Measurements from ENCODE around the gene SLC13A5. TPM values are rescaled to one million over a fixed set of nuclear protein-coding genes. Genes with fewer than 3 reads are reported as not detected.

The SLC13A5 gene
- total RNA-seq, 2 donors from 2014 or later = not detected

GRCh38 chr17:6671431-6671830 lies 41.7 kb downstream of the SLC13A5 start:
- no peaks in the 10 kb centered on the region for H3K27me3 ChIP-seq
- H3K9me3 ChIP-seq = no peaks in the 10 kb centered on the region
- H3K4me3 ChIP-seq = no peak overlapping the region
- H3K4me1 ChIP-seq = no peaks in the 10 kb centered on the region
- H3K36me3 ChIP-seq = no peaks in the 10 kb centered on the region
- TF ChIP-seq, protein P1, sequence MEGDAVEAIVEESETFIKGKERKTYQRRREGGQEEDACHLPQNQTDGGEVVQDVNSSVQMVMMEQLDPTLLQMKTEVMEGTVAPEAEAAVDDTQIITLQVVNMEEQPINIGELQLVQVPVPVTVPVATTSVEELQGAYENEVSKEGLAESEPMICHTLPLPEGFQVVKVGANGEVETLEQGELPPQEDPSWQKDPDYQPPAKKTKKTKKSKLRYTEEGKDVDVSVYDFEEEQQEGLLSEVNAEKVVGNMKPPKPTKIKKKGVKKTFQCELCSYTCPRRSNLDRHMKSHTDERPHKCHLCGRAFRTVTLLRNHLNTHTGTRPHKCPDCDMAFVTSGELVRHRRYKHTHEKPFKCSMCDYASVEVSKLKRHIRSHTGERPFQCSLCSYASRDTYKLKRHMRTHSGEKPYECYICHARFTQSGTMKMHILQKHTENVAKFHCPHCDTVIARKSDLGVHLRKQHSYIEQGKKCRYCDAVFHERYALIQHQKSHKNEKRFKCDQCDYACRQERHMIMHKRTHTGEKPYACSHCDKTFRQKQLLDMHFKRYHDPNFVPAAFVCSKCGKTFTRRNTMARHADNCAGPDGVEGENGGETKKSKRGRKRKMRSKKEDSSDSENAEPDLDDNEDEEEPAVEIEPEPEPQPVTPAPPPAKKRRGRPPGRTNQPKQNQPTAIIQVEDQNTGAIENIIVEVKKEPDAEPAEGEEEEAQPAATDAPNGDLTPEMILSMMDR (IDR thresholded peaks at IDR 0.05) = no peak
- no peak for DNase-seq (ENCODE audit: low spot score)
- H3K27ac ChIP-seq = no peak overlapping the region

DNA sequence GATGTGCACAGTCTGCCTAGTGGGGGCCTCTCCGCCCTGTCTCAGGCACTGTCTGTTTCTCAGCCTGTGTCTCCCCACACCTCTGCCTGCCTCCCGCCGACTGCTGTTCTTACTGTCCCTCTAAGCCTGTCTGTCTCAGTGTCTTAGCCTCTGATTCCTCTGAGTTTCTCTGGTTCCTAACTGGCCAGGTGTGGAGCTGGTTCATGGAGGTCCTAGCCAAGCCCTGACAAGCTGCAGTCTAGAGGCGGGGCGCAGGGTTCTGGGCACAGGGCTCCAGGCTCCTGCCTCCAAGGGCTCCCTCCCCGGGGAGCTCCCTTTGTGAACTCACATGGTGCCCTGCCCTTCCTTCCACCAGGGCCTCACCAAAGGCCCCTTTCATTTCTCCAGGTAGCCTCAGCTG lies 42.2 kb downstream of the SLC13A5 start:
- Histone ChIP-seq H3K36me3 (no peaks in the 10 kb centered on the region), H3K27me3 (no peaks in the 10 kb centered on the region), H3K4me3 (no peak overlapping the region), H3K4me1 (no peaks in the 10 kb centered on the region), H3K9me3 (no peaks in the 10 kb centered on the region), H3K27ac (no peak overlapping the region)
- DNase-seq (ENCODE audit: low spot score) = no peak
- TF ChIP-seq, protein P1 (IDR thresholded peaks at IDR 0.05) = no peak

GRCh38 chr17:6670571-6670970 lies 42.6 kb downstream of the SLC13A5 start:
- no peak for DNase-seq (ENCODE audit: low spot score)
- Histone ChIP-seq H3K4me3 (no peak overlapping the region), H3K27ac (no peak overlapping the region), H3K9me3 (no peaks in the 10 kb centered on the region), H3K4me1 (no peaks in the 10 kb centered on the region), H3K27me3 (no peaks in the 10 kb centered on the region), H3K36me3 (no peaks in the 10 kb centered on the region)
- TF ChIP-seq, protein P1 (IDR thresholded peaks at IDR 0.05) = no peak

- H3K4me1 ChIP-seq = no peaks in the 10 kb centered on the region
- H3K4me3 ChIP-seq = no peak overlapping the region
- DNase-seq (ENCODE audit: low spot score) = no peak
- TF ChIP-seq, protein P1 (IDR thresholded peaks at IDR 0.05) = no peak
- H3K27me3 ChIP-seq = no peaks in the 10 kb centered on the region
- H3K9me3 ChIP-seq = no peaks in the 10 kb centered on the region
- H3K27ac ChIP-seq = no peak overlapping the region
- no peaks in the 10 kb centered on the region for H3K36me3 ChIP-seq
Measured at GRCh38 chr17:6669479-6670212, 43.5 kb downstream of the SLC13A5 start.

DNA sequence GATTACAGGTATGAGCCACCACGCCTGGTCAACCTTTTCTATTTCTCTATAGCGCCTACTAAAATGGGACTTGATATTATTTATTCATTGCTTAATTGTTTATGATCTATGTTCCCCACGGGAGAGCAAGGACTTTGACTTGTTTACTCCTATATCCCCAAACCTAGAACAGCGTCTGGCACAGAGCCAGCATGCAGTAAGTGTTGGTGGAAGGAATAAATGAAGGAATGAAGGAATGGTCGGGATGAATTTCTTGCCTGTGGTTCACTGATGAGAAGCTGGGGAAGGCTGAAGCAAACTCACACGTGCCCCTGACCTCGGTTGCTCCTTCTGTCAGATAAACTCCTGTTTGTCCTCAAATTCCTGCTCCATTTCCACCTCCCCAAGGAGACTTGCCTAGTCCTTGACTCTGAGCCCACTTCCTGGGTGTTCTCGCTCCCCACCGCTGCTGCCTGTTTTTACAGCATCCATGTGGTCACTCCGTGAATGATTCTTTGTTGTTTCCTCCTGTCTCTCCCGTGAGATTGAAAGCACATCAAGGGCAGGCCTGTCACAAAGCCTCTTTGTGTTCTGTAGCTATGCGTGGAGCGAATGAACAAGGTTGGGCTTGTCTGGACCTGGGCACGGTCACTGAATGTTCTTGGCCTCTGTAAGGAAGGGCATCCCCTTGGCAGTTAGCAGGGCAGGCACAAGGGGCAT lies 44.3 kb downstream of the SLC13A5 start:
- TF ChIP-seq, protein P1 (IDR thresholded peaks at IDR 0.05) = no peak
- Histone ChIP-seq H3K27me3 (no peaks in the 10 kb centered on the region), H3K4me3 (no peak overlapping the region), H3K9me3 (no peaks in the 10 kb centered on the region), H3K27ac (no peak overlapping the region), H3K4me1 (no peaks in the 10 kb centered on the region), H3K36me3 (no peaks in the 10 kb centered on the region)
- DNase-seq (ENCODE audit: low spot score) = no peak

Data from right atrium auricular region (tissue), 2 donors.